EL (cell line): Measurements from ENCODE around the gene LMBRD2.
"Not testable (repeated sequence)": the region's sequence is repeated elsewhere in the genome, so short reads cannot be mapped to it uniquely, and the experiment has no call there.

Experiments used
- DNase-seq: peaks from one replicate; pipeline ENCODE4 v3.0.0-alpha.2; 2016

The LMBRD2 gene

DNA sequence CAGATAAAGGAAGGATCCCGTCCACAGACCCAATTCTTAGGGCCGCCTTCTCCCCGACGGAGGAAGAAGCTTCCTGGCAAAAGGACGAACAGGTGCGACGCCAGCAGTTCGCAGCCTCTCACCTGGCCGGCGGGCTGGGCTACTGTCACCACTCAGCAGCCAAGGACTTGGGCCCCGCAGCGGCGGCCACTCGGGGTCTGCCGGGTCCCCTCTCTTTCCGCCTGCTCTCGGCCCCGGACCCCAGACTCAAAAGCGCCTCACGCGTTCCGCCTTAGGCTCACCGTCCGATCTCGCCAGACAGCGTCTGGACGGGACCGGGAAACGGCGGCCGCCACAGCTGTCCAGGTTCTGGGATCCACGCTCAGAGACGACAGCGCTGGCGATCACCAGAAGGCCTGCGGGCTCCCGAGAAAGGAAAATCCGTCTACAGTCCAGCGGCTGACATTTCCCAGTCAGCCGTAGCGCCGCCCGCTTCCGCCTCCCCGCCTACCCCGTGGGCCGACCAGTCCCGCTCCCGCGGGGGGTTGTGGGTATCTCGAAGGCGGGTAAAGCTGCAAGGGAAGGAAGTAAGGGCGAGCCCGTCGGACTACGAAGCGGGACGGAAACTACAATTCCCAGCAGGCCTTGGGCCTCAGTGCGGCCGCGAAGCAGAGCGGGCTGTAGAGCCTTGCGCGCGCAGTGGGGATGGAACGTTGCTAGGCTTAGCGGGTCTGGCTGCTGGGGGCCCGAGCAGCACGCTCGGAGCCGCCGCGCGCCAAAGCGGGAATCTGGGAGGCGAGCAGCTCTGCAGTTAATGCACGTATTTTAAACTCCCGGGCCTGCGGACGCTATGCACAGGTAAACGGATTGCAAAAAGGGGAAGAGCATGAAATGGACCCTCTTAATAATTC is at the start of gene LMBRD2, which contains the start of gene SKP2:
Gene LMBRD2 (minus strand): TSS at position 454 of the 890 bp plus-strand sequence. CDS start 8,538 bp downstream, outside the sequence.
Gene SKP2 (plus strand): TSS at position 678 of the 890 bp plus-strand sequence. CDS start 152 bp downstream, at position 830.
- DNase-seq = peak; percentile 99

DNA sequence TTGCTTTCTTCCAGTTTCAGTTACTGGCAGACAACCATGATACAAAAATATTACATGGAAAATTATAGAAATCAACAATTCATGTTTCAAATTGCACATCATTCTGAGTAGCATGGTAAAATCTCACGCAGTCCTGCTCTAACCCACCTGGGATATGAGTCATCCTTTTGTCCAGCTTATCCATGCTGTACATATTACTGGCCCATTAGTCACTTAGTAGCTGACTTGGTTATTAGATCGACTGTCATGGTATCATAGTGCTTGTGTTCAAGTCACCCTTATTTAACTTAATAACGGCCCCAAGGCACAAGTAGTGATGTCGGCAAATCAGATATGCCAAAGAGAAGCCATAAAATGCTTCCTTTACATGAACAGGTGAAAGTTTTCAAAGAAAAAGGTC is 48.8 kb upstream of the LMBRD2 start:
- DNase-seq = peak; percentile 59

DNA sequence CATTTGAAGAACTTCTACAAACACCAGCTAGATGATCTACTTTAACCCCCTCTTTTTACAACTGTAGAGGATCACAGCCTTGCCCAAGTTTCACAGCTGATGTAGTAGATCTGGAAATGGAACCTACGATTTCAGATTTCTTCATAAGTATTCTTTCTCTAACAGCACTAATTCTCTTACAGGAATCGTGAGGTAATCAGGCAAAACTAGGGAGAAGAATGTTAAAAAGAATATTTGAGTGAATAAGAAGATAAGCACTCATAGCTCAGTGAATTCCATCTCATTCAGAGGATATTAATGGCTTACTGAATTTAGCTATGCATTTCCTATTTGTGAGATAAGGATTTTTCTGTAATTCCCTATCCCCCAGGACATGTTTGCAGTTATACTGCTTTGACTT is 47.9 kb upstream of the LMBRD2 start:
- DNase-seq = peak; percentile 47

DNA sequence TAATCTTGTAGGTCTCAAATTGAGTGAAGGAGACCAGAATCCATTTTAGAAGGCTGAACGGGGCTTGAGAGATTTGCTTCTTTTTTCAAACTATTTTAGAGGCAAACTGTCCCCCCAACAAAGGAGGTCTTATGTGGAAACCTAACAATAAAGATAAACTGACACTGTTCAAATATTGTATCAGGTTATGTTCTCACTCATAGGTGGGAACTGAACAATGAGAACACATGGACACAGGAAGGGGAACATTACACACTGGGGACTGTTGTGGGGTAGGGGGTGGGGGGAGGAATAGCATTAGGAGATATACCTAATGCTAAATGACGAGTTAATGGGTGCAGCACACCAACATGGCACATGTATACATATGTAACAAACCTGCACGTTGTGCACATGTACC is 47.1 kb upstream of the LMBRD2 start:
- DNase-seq = not testable (repeated sequence)

DNA sequence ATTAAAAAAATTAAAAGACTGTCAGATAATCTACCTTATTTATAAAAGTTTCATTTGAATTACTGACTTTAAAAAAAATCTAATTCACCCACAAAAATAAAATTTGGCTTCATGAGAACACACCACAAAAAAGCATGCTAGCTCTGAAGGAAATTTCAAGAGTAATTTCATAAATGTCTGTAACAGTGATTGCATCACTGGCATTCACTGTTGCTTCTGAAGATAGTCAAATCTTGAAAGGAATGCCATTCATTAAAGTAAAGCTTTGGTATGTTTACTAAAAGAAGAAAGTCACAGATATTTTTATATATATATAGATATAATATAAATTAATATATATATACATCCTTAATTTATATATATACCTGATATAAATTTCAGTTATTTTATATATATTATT is 46.6 kb upstream of the LMBRD2 start:
- DNase-seq = no peak

DNA sequence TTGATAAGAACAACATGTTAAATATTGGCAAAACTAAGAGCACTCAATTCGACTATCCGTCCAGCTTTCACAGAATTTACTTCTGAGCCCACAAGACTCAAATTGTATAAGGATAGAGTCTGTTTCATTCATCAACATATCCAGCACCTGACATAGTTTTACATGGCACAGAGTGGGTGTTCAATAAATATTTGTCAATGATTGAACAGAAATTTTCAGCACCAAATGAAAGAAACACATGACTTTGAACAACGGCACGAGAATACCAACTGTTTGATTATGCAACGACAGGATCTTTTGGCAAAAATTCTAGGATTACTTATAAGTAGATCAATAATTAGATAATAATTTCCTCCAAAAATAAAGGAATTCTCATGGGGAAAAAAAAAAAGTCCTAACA is 42.1 kb upstream of the LMBRD2 start:
- DNase-seq = no peak

DNA sequence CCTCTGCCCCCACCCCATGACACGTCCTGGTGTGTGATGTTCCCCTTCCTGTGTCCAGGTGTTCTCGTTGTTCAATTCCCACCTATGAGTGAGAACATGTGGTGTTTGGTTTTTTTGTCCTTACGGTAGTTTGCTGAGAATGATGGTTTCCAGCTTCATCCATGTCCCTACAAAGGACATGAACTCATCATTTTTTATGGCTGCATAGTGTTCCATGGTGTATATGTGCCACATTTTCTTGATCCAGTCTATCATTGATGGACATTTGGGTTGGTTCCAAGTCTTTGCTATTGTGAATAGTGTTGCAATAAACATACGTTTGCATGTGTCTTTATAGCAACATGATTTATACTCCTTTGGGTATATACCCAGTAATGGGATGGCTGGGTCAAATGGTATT is 32.7 kb upstream of the LMBRD2 start:
- not testable (repeated sequence) for DNase-seq

DNA sequence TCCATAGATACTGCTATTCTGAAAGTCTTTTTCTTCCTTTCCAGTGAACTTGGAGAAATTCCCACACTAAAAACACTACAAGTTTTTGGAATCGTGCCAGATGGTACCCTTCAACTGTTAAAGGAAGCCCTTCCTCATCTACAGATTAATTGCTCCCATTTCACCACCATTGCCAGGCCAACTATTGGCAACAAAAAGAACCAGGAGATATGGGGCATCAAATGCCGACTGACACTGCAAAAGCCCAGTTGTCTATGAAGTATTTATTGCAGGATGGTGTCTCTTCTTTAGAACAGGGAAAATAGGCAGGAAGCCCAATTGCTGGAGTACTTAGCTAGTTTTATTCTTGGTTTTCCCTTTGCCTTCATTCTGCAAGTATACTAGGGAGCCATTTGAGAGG is 30.1 kb upstream of the LMBRD2 start:
- DNase-seq = no peak

DNA sequence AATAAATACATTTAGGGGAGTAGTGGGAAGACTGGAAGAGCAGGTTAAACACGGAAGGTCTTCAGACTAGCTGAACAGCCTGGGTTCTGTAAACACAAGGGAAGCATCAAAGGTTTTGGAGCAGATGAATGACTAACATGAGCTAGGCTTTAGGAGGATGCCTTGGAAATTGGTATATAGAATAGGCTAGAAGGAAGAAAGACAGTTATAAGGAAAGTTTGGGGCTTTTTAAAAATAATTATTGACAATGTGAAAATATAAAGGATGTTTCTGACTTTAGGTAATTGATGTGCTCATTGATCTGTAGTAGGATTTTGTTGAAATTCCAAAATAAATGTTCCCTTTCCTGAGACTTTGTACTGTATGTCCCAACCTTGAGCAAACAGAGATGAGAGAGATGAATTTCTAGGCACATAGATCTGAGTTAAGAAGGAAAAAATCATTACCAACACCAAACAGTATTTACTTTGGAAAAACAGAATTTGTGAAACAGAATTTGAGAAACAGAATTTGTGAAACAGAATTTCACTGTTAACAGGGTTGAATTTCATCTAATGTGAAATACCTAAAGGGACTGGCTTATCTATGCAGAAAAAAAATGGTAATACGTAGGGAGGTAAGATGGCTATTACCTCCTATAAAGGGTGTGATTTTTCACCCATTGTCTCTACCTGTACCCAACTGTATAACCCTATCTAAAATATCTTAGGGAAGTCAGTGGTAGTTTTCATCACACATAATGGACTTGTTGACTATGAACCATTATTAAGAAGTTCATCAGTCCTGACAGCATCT is 29.1 kb upstream of the LMBRD2 start:
- DNase-seq = no peak

DNA sequence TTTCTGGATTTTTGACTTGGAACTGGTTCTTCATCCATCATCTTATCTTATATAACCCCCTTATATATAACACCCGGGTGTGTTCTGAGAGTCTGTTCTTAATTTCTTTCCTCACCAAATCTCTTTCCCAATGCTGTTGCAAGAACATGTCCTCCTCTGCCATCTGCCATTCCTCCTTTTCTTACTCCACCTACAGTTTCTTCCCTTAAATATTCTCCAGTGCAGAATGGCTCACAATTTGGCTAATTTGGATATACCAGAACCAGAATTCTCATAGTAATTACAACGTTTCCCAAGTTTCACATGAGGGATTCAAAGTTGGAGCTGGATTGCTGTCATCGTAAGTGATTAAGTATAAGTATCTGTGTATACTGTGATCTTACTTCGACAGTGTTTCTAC is 28.3 kb upstream of the LMBRD2 start:
- DNase-seq = no peak

DNA sequence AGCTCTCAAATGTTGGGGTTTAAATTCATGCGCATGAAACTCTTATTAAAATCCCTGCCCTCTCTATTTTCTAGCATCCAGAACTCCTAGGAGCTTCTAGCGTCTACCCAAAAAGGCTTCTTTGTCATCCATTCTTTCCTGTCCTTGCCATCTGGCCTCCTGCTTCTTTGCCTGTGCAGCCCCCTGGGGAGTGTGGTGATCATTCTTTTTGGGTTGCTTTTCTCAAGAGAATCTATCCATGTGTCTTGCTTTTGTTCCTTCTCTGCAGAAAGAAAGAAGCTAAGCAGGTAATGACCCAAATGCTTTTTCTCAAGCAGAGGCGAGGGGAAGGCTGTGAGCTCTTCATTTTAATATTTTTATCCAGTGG is 26.8 kb upstream of the LMBRD2 start:
- no peak for DNase-seq

DNA sequence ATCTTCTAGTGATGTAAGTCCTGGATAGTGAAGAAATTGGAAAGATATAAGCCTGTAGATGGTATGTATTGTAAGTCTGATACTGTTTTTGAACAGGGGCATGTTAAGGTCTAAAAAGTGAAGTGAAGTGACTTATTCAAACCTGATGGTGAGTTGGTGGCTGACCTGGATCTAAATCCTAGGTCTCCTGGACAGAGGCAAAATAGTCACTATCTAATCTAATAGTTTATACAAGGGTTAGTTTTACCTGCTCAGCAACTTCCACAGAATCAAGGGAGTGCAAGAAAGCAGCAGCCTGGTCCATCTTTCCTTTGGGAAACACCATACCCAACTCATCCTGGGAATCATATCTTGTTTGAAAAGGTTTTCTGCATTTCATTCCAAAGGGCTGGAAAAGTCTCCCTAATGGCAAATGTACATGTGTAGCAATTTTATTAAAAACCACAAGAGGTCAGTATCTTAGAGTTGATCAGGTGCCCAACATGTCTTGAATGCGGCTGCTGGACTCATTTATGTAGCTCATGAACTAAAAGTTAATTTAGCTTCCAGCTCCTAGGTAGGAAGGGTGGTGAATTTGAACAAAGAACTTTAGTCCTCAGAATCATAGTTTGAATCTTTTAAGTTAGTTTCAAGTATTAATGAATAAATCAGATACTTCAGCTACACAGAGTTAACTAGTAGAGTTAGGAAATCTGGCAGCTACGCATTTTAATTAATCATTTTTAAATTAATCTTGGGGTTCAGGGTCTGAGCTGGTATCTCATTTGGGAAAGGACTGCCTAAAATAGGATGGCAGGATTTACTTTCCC is 26.2 kb upstream of the LMBRD2 start:
- peak; percentile 47 for DNase-seq

DNA sequence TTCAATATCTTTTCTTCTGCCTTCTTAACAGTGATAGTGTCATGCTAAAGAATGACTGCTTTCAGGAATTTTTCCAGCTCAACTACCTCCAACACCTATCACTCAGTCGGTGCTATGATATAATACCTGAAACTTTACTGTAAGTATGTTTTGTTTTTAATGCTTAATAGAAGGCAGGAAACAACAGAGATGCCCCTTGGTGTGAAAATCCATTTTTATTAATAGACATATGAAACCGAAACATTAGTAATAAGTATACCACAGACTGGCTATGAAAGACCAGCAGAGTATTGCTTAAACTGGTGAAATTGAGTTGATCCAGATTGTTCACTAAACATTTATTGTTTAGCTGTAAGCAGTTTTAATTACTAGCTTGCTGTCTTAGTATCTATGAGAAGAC is 25.5 kb upstream of the LMBRD2 start:
- no peak for DNase-seq

DNA sequence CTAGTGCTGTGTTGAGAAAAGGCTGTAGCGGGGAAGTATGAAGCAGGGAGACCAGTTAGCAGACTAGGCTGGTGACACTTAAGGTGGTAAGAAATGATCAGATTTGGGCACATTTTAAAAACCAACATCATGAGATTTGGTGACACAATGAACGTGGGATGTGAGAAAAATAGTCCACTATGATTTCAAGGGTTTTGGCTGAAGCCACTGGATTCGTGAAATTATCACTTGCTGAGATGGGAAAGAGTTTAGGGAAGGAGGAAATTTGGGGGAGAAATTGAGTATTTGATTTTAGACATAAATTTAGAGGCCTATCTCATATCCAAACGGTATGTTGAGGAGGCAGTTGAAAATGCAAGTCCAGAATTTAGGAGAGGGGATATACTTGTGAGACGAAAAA is 23.4 kb upstream of the LMBRD2 start:
- no peak for DNase-seq

DNA sequence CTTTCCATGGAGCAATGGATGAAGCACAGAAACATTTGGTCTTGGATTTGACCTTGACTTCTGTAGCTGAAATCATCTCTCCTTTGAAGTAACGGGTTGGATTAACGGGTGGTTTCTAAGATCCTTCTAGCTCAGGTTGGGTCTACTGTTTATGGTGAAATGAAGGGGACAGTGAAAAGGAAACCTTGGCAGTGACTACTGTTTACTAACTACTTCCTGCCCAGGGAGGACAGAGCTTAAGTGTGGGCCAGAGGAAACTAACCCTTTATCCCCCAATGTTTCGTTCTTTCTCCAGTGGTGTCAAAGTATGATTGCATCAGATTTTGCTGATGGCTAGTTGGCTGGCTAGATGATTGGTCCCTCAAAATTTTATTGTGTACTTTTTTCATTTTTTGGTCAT is 22.4 kb upstream of the LMBRD2 start:
- no peak for DNase-seq

DNA sequence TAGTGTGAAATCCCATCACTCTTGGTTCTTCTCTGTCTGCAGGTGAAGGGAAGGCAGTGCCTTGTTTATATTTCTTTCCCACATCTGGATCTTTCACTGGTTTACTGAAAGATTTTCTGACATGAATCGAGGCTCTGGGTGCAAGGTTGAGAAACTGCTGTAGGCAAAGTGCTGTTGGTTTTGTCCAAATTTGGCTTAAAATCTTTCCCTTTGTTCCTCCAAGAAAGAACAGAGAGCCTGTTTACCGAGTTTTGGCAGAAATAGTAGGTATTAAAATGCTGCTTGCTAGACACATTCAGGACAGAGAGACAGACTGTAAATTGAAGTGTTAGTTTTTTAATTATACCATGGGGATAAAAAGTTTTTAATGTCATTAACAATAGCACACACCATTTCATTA is 21.7 kb upstream of the LMBRD2 start:
- DNase-seq = no peak

DNA sequence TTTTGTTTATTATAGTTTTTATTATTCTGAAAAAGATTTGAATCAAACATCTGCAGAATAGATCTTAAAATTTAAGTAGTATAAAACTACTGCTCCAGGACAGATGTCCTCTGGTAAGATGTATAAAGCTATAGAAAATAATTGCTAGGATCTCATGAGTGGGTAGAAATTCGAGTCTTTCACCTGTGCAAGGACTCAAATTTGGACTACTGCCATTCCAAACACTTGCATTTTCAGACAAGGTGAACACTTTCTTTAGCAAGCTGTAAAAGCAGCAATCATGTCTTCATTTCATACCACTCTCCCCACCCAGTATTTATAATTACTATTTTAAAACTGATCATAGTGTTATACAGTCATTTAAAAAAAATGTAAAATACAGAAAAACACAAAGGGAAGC is 20.9 kb upstream of the LMBRD2 start:
- DNase-seq = no peak

DNA sequence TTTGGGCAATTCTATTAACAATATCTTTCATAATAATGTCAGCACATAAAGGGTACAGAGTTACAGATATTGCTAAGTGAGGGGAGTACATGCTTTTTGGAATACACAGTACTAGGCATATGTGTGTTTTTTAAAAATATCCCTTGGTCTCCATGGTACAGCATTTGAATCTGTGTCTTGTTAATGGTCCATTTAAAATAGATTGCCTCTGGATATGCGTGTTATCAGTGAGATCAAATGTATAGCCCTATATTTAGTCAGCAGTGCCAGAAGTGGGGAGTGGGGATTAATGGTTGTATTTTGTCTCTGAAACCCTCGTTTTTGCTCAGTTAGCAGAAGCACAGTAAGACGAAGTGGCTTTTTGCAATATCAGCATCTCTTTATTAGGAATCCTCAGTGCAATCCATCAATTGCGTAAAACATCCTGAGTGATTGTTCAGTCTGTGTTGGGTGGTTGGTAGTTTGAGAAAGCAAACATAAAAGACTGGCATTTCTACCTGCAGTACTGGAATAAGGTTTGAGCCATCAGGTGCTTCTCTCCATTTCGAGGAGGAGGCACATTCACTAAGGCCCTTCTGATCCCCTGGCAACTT is 19.2 kb upstream of the LMBRD2 start:
- DNase-seq = no peak

DNA sequence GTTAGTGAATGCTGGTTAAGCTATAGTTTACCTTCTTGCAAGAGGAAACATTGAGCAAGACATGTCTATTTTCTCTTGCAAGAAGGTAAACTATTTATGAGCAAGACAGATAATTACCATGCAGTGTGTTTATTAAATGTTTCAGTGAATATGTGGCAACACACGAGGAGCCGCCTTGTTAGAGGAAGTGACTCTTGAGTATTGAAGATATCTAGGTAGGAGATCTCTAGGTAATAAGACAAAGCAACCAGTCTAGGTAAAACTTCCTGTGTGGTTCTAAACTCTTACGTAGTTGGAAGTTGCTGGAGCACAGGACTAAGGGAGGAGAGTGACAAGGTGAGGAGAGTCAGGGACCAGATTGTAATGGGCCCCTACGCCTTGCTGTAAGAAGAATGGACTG is 17.1 kb upstream of the LMBRD2 start:
- no peak for DNase-seq

DNA sequence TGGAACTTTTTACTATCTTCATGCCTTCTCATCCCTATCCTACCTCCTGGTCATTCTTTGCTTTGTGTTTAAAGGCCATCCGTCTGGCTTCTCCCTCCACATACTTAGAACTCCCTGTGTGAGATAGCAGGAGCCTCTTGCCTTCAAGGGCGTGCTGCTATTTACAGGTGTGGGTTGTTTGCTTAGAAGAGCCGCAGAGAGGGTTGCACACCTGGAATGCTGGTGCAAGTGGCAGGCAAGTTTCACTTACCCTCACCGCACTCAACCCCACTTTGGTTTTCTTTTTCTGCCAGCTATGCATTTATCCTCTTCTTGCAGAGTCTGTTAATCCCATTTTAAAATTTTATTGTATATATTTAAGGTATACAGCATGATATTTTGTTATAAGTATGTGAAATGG is 12.8 kb upstream of the LMBRD2 start:
- no peak for DNase-seq

DNA sequence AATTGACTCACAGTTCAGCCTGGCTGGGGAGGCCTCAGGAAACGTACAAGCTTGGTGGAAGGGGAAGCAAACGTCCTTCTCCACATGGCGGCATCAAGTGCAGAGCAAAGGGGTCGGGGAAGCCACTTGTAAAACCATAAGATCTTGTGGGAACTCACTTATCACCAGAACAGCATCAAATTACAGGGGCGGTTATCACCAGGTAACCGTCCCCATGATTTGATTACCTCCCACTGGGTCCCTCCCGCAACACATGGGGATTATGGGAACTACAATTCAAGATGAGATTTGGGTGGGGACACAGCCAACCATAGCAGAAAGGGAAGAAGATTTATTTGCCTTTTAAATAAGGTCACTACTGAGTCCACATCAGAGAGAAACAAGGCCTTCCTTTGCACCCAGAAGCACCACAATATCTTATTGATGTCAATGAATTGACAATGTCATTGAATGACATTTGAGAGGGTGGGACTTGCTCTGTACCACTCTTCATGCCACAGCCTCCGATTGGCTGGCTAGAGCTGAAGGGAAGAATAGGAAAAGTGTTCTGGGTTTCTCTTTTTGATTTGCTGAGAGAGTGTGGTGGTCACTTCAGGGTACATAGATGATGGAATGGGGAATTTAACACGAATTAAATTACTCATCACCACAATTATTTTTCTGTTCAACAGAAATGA is 11.3 kb upstream of the LMBRD2 start:
- no peak for DNase-seq

DNA sequence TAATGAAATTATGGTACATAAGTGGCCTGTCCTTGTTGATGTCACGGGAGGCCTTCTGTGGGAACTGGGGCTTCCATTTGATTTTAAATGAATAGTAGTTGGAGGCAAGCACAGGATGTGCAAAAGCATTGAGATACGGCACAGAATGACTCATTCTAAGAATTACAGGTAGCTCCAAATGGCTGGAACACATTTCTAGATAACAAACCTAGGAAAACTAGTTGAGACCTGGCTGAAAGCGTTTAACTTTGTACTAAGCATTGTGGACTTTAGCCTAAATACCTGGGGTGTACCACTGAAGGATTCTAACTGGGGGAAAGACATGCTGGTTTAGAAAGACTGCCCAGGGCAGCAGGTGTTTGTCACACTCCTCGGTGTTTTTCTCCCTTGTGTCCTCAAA is 9.7 kb upstream of the LMBRD2 start:
- no peak for DNase-seq
